H1 (cell line): ENCODE data around the gene SLC30A2. TPM values are rescaled to one million over a fixed set of nuclear protein-coding genes. Genes with fewer than 3 reads are reported as not detected.

Source experiments
- CTCF ChIA-PET: fragments of 300-600 bp; sonication (Branson Sonifier 250); formaldehyde crosslinking; loops from one replicate; lab custom pipeline; 2021; ENCODE audit not compliant: partially characterized antibody; lab: Charles Lee
- POLR2A ChIA-PET: fragments of 300-600 bp; sonication (Branson Sonifier 250); formaldehyde crosslinking; loops from one replicate; lab custom pipeline; 2021; ENCODE audit warnings: inconsistent platforms; ENCODE audit not compliant: partially characterized antibody; lab: Charles Lee
- DNase-seq, 2 experiments: peaks; one replicate each; pipeline versions ENCODE4 v3.0.0 to v3.0.0-alpha.2; 2010 to 2022; ENCODE audit warnings: low spot score in 2 of 2, low read depth in 1 of 2, mixed read lengths in 1 of 2
- FAIRE-seq: peaks from 2 replicates; lab custom pipeline; 2011; peaks lifted over from hg19 to GRCh38; lab: Jason Lieb, UNC
- H2AFZ ChIP-seq: 2 replicates; pipeline ENCODE4 v1.8.1; 2012; ENCODE audit warnings: low read length, inconsistent platforms
- H2AK5ac ChIP-seq: 2 replicates; pipeline ENCODE4 v1.6.1; 2013; ENCODE audit warnings: low read depth, low read length
- H2BK120ac ChIP-seq: replicated peaks from 2 replicates; pipeline ENCODE3; 2013; ENCODE audit warnings: low read depth, low read length, inconsistent platforms
- H2BK12ac ChIP-seq: 2 replicates; pipeline ENCODE4 v1.6.1; 2013; ENCODE audit warnings: low read depth, low read length
- H2BK15ac ChIP-seq: 2 replicates; pipeline ENCODE4 v1.6.1; 2013; ENCODE audit warnings: low read length
- H2BK20ac ChIP-seq: 2 replicates; pipeline ENCODE4 v1.6.1; 2013; ENCODE audit warnings: low read length
- H2BK5ac ChIP-seq: 2 replicates; pipeline ENCODE4 v1.6.1; 2013; ENCODE audit warnings: low read depth, low read length
- H3K14ac ChIP-seq: 2 replicates; pipeline ENCODE4 v1.6.1; 2013; ENCODE audit warnings: inconsistent platforms; ENCODE audit not compliant: insufficient read length
- H3K18ac ChIP-seq: 2 replicates; pipeline ENCODE4 v1.6.1; 2013; ENCODE audit warnings: low read length; ENCODE audit errors: extremely low read depth
- H3K23ac ChIP-seq: 2 replicates; pipeline ENCODE4 v1.6.1; 2013; ENCODE audit warnings: inconsistent platforms; ENCODE audit not compliant: insufficient read length
- H3K23me2 ChIP-seq: 2 replicates; pipeline ENCODE4 v1.6.1; 2013; ENCODE audit warnings: low read depth, low read length
- H3K27ac ChIP-seq: 2 replicates; pipeline ENCODE4 v1.6.1; 2011; ENCODE audit warnings: low read depth, low read length, inconsistent platforms
- H3K27me3 ChIP-seq, 4 experiments: replicated peaks in 1 of 4; 1 replicate in 1 of 4; 2 replicates in 3 of 4; pipeline versions ENCODE4 v1.6.1 to v1.8.1; 2011 to 2013; ENCODE audit warnings: low read length in 3 of 4, mild to moderate bottlenecking in 3 of 4, inconsistent platforms in 2 of 4, mixed read lengths in 2 of 4, moderate library complexity in 1 of 4; ENCODE audit not compliant: control insufficient read depth in 3 of 4, insufficient read depth in 3 of 4; ENCODE audit errors: extremely low read depth in 1 of 4
- H3K36me3 ChIP-seq, 4 experiments: 2 replicates each; pipeline versions ENCODE4 v1.6.1 to v1.8.1; 2011 to 2013; ENCODE audit warnings: mild to moderate bottlenecking in 4 of 4, low read length in 3 of 4, moderate library complexity in 2 of 4, control low read depth in 1 of 4, inconsistent platforms in 1 of 4; ENCODE audit not compliant: insufficient read depth in 4 of 4, control insufficient read depth in 2 of 4
- H3K4ac ChIP-seq: replicated peaks from 2 replicates; pipeline ENCODE3; 2013; ENCODE audit warnings: low read length, low read depth, mixed read lengths, inconsistent platforms; ENCODE audit not compliant: insufficient read length
- H3K4me1 ChIP-seq, 4 experiments: replicated peaks in 1 of 4; 1 replicate in 1 of 4; 2 replicates in 3 of 4; pipeline versions ENCODE4 v1.6.1 to v1.8.1; 2011 to 2013; ENCODE audit warnings: low read length in 3 of 4, inconsistent platforms in 2 of 4, mixed read lengths in 1 of 4; ENCODE audit not compliant: insufficient read depth in 4 of 4, control insufficient read depth in 3 of 4
- H3K4me2 ChIP-seq, 2 experiments: 2 replicates each; pipeline versions ENCODE4 v1.6.1 to v1.8.1; 2011 to 2013; ENCODE audit warnings: low read depth in 2 of 2, low read length in 2 of 2, control low read depth in 1 of 2, inconsistent platforms in 1 of 2, mild to moderate bottlenecking in 1 of 2; ENCODE audit not compliant: insufficient read depth in 1 of 2
- H3K4me3 ChIP-seq, 4 experiments: fragments of 200-600, 300-600 bp in 1 of 4; sonication (generic), shearing (Covaris generic), sonication (Bioruptor Twin) in 1 of 4; 2 replicates each; pipeline versions ENCODE4 v1.5.1 to v1.8.1; 2011 to 2016; ENCODE audit warnings: low read length in 4 of 4, low read depth in 3 of 4, control low read depth in 2 of 4, inconsistent platforms in 2 of 4, mild to moderate bottlenecking in 2 of 4, mixed read lengths in 1 of 4, moderate library complexity in 1 of 4; ENCODE audit not compliant: insufficient read depth in 2 of 4; ENCODE audit errors: extremely low read depth in 1 of 4
- H3K56ac ChIP-seq: replicated peaks from 2 replicates; pipeline ENCODE3; 2013; ENCODE audit warnings: low read depth, mild to moderate bottlenecking, mixed read lengths, low read length, inconsistent platforms; ENCODE audit not compliant: insufficient read length
- H3K79me1 ChIP-seq: 2 replicates; pipeline ENCODE4 v1.6.1; 2013; ENCODE audit warnings: low read depth, low read length, control low read depth
- H3K79me2 ChIP-seq, 2 experiments: 2 replicates each; pipeline versions ENCODE4 v1.6.1 to v1.8.1; 2012 to 2013; ENCODE audit warnings: low read length in 2 of 2, mild to moderate bottlenecking in 2 of 2, inconsistent platforms in 1 of 2; ENCODE audit not compliant: insufficient read depth in 2 of 2, control insufficient read depth in 1 of 2
- H3K9ac ChIP-seq, 4 experiments: replicated peaks in 1 of 4; 1 replicate in 1 of 4; 2 replicates in 3 of 4; pipeline versions ENCODE4 v1.6.1 to v1.8.1; 2011 to 2013; ENCODE audit warnings: low read depth in 3 of 4, low read length in 3 of 4, control low read depth in 2 of 4, mild to moderate bottlenecking in 2 of 4, moderate library complexity in 2 of 4, inconsistent platforms in 1 of 4; ENCODE audit errors: extremely low read depth in 1 of 4
- H3K9me3 ChIP-seq, 2 experiments: 2 replicates each; pipeline versions ENCODE4 v1.6.1 to v1.8.1; 2012 to 2013; ENCODE audit warnings: mild to moderate bottlenecking in 2 of 2, moderate library complexity in 2 of 2, control low read depth in 1 of 2, inconsistent platforms in 1 of 2, low read depth in 1 of 2, low read length in 1 of 2, mixed read lengths in 1 of 2; ENCODE audit not compliant: insufficient read depth in 2 of 2
- H4K20me1 ChIP-seq, 2 experiments: replicated peaks in 1 of 2; 2 replicates each; pipeline versions ENCODE3 to v1.8.1; 2011 to 2013; ENCODE audit warnings: inconsistent platforms in 2 of 2, low read length in 2 of 2, mild to moderate bottlenecking in 1 of 2; ENCODE audit not compliant: insufficient read depth in 2 of 2, control insufficient read depth in 1 of 2
- H4K5ac ChIP-seq: 2 replicates; pipeline ENCODE4 v1.6.1; 2013; ENCODE audit warnings: low read length, low read depth, mixed read lengths, inconsistent platforms; ENCODE audit not compliant: insufficient read length
- H4K8ac ChIP-seq: 2 replicates; pipeline ENCODE4 v1.8.0; 2013; ENCODE audit warnings: mild to moderate bottlenecking, moderate library complexity, low read length, inconsistent platforms; ENCODE audit not compliant: insufficient read depth; ENCODE audit errors: extremely low read depth
- H4K91ac ChIP-seq: replicated peaks from 2 replicates; pipeline ENCODE3; 2013; ENCODE audit warnings: low read length, mixed read lengths, inconsistent platforms; ENCODE audit not compliant: insufficient read length
- ATF2 ChIP-seq: IDR thresholded peaks from 2 replicates; pipeline ENCODE4 v1.6.1; 2012; ENCODE audit warnings: low read length, inconsistent platforms
- CEBPB ChIP-seq: IDR thresholded peaks from 2 replicates; pipeline ENCODE4 v1.6.1; 2012; ENCODE audit warnings: low read depth, low read length
- CTCF ChIP-seq, 3 experiments: IDR thresholded peaks; 1 replicate in 2 of 3; 2 replicates in 1 of 3; pipeline versions ENCODE4 v1.5.1 to v1.6.1; 2011; ENCODE audit warnings: low read length in 3 of 3, mild to moderate bottlenecking in 3 of 3, inconsistent platforms in 2 of 3, low read depth in 1 of 3, moderate library complexity in 1 of 3; ENCODE audit not compliant: insufficient read depth in 1 of 3; ENCODE audit errors: control extremely low read depth in 1 of 3
- KDM5A ChIP-seq: fragments of 200-600 bp; IDR thresholded peaks from 2 replicates; pipeline ENCODE4 v1.7.1; 2012; ENCODE audit warnings: mild to moderate bottlenecking, low read length, inconsistent platforms, mixed read lengths
- POLR2A ChIP-seq, 2 experiments: IDR thresholded peaks; 1 replicate in 1 of 2; 2 replicates in 1 of 2; pipeline ENCODE4 v1.6.1; 2011; ENCODE audit warnings: low read depth in 2 of 2, low read length in 2 of 2, mild to moderate bottlenecking in 2 of 2; ENCODE audit errors: control extremely low read depth in 1 of 2
- RFX5 ChIP-seq: IDR thresholded peaks from 2 replicates; pipeline ENCODE4 v1.6.1; 2011; ENCODE audit warnings: low read depth, low read length, improper control_type of control experiment, borderline replicate concordance
- SP1 ChIP-seq: IDR thresholded peaks from 2 replicates; pipeline ENCODE4 v1.6.1; 2011; ENCODE audit warnings: low read depth, low read length
- YY1 ChIP-seq: IDR thresholded peaks from 2 replicates; pipeline ENCODE4 v1.6.1; 2011; ENCODE audit warnings: low read depth, mild to moderate bottlenecking, low read length
- WGBS, 2 experiments: shearing (Covaris generic) in 1 of 2; methylation state at CpG; one replicate each; pipeline versions ENCODE4 v1.1.6 to v1.1.7; 2013 to 2015; ENCODE audit warnings: low lambda C conversion rate in 2 of 2, mixed read lengths in 2 of 2, inconsistent platforms in 1 of 2, low coverage in 1 of 2, missing lambda C conversion rate in 1 of 2; ENCODE audit not compliant: insufficient replicate concordance in 2 of 2, insufficient coverage in 1 of 2, insufficient read length in 1 of 2; ENCODE audit errors: extremely low coverage in 1 of 2, missing lambda C conversion rate in 1 of 2; 5-methylcytosine and 5-hydroxymethylcytosine counted together
- polyA plus RNA-seq, 7 experiments: library from polyadenylated mRNA; depleted of rRNA in 3 of 7; stranded (reverse) in 5 of 7; unstranded in 2 of 7; fragments of >200 nt in 5 of 7; fragments of 200-250 nt in 2 of 7; gene quantifications; 1 replicate in 5 of 7; 2 replicates in 1 of 7; 4 replicates in 1 of 7; pipeline versions ENCODE4 v1.2.1 to v1.2.3, GENCODE V29; 2011 to 2013; ENCODE audit warnings: missing spikeins in 2 of 7, mixed read lengths in 2 of 7
- total RNA-seq: library from RNA; stranded (reverse); fragmentation: NEBNext Ultra II Directional; extraction: Animal tissue kit (Norgen Biotek cat#: 25700); gene quantifications from 2 replicates; pipeline ENCODE4 v1.2.1, GENCODE V29; 2021

SLC30A2 gene
- total and polyA plus RNA-seq, 2 of the 8 experiments (the other 6 are each of a cell fraction or from before 2014, with no cell fraction given): 0.19 to 0.76 TPM

- H2BK20ac ChIP-seq: no peak within 1 kb of the TSS
- CTCF ChIA-PET: interaction anchor here (0.6 to 6.4 kb wide), 8 partner anchors 9 to 183 kb away, joined by 3 to 46 read pairs (median 10); partner anchors contain the start of gene PAFAH2
- H3K79me2 ChIP-seq: no peaks in the 10 kb centered on the region
- no peaks in the 10 kb centered on the region for H3K36me3 ChIP-seq
- H3K18ac ChIP-seq: peak within 1 kb of the TSS; percentile 95
- no peaks in the 10 kb centered on the region for H3K79me1 ChIP-seq
- no peak within 1 kb of the TSS for H3K14ac ChIP-seq
- peak within 1 kb of the TSS; percentile 85 for H2AK5ac ChIP-seq
- FAIRE-seq (peak; percentile 96), DNase-seq (peak; percentile 59 to 81)
- peak within 1 kb of the TSS; percentile 35; the same call in 1 of the 2 replicates for H4K8ac ChIP-seq
- H3K4me2 ChIP-seq: peak within 1 kb of the TSS; percentile 74 to 89
- POLR2A ChIA-PET: interaction anchor here (0.6 to 1.9 kb wide), 6 partner anchors 9 to 127 kb away, joined by 3 to 5 read pairs (median 4); partner anchors contain the start of gene PAFAH2
- H2BK120ac ChIP-seq: no peak within 1 kb of the TSS
- no peak within 1 kb of the TSS for H2AFZ ChIP-seq
- peak within 1 kb of the TSS; percentile 81; the same call in 1 of the 2 replicates for H2BK5ac ChIP-seq
- peaks cover 0 to 19% (median 12%) of the 10 kb centered on the region in 4 experiments; a peak in 6 of 7 replicates for H3K4me1 ChIP-seq
- H3K9ac ChIP-seq: no peak within 1 kb of the TSS
- 31% methylated on average over 11 of the region's 15 CpGs; no CpG with 5 or more reads in 1 of the 2 experiments for WGBS, 2 experiments
- H3K4ac ChIP-seq: no peak within 1 kb of the TSS
- peak within 1 kb of the TSS; percentile 31 for H4K5ac ChIP-seq
- no peaks in the 10 kb centered on the region for H3K9me3 ChIP-seq
- H3K23me2 ChIP-seq: peaks cover 3% of the 10 kb centered on the region; the same call in 1 of the 2 replicates
- no peak within 1 kb of the TSS for H3K23ac ChIP-seq
- peak within 1 kb of the TSS; percentile 95 for H2BK15ac ChIP-seq
- no peak within 1 kb of the TSS for H3K56ac ChIP-seq
- peak within 1 kb of the TSS; percentile 75 for H2BK12ac ChIP-seq
- H3K27me3 ChIP-seq: no peaks in the 10 kb centered on the region
- H4K20me1 ChIP-seq: no peaks in the 10 kb centered on the region
- H3K27ac ChIP-seq: no peak within 1 kb of the TSS; the same call in 1 of the 2 replicates
- peak within 1 kb of the TSS; percentile 36 to 55 (median 38) for H3K4me3 ChIP-seq
- peak within 1 kb of the TSS; percentile 31 for H4K91ac ChIP-seq
- TF ChIP-seq SP1: peak; percentile 60; the same call in 1 of the 2 replicates
- TF ChIP-seq YY1: no peak
- no peak for TF ChIP-seq CTCF (IDR thresholded peaks at IDR 0.05; ENCODE audit: control extremely low read depth in 1 of 3, insufficient read depth in 1 of 3, low read depth in 1 of 3, low read length in 3 of 3)
- TF ChIP-seq RFX5: no peak
- TF ChIP-seq CEBPB: no peak
- no peak for TF ChIP-seq ATF2
- TF ChIP-seq POLR2A (IDR thresholded peaks at IDR 0.05; ENCODE audit: control extremely low read depth in 1 of 2, low read depth in 2 of 2, low read length in 2 of 2): peak in 1 of 2 experiments; percentile 63; a peak in 2 of 3 replicates
- no peak for TF ChIP-seq KDM5A
Measured at GRCh38 chr1:26021647-26022403, 24.1 kb downstream of the SLC30A2 start, which contains the start of gene EXTL1. EXTL1 (plus strand) TSS chr1:26021775; CDS start chr1:26022647, 872 bp downstream.
